GM21360 (cell line): ENCODE data around the gene PRR30.
"Not testable (repeated sequence)": the region's sequence is repeated elsewhere in the genome, so short reads cannot be mapped to it uniquely, and the experiment has no call there.

Source experiments
- ATAC-seq: cut with Tn5 transposase; IDR thresholded peaks from one replicate; pipeline ENCODE4 v1.9.1; 2021; ENCODE audit warnings: mild to moderate bottlenecking, moderate library complexity; ENCODE audit not compliant: unreplicated experiment

Gene PRR30

GRCh38 chr2:27139310-27139709 is at the start of gene PRR30:
TSS of gene PRR30 (minus strand) at chr2:27139410. CDS start at chr2:27138329, 1,081 bp downstream.
- ATAC-seq, result no peak

GRCh38 chr2:27186613-27187345 is 47.6 kb upstream of the PRR30 start:
- no peak for ATAC-seq

GRCh38 chr2:27185331-27186026 is 46.3 kb upstream of the PRR30 start:
- ATAC-seq, result no peak

- no peak for ATAC-seq
Measured at GRCh38 chr2:27184115-27184514, 44.9 kb upstream of the PRR30 start.

- ATAC-seq, result no peak
Measured at GRCh38 chr2:27182346-27182745, 43.1 kb upstream of the PRR30 start.

- no peak for ATAC-seq
Measured at GRCh38 chr2:27179344-27180000, 40.3 kb upstream of the PRR30 start.

GRCh38 chr2:27178469-27178868 is 39.3 kb upstream of the PRR30 start:
- ATAC-seq, result no peak

GRCh38 chr2:27177441-27178351 is 38.5 kb upstream of the PRR30 start:
- no peak for ATAC-seq

- ATAC-seq, result not testable (repeated sequence)
Measured at GRCh38 chr2:27175781-27176180, 36.6 kb upstream of the PRR30 start.

- ATAC-seq, result no peak
Measured at GRCh38 chr2:27175330-27175729, 36.1 kb upstream of the PRR30 start.

GRCh38 chr2:27174638-27175037 is 35.4 kb upstream of the PRR30 start:
- ATAC-seq, result no peak

- no peak for ATAC-seq
Measured at GRCh38 chr2:27171351-27171848, 32.2 kb upstream of the PRR30 start.

GRCh38 chr2:27170581-27171337 is 31.5 kb upstream of the PRR30 start:
- ATAC-seq, result no peak

- ATAC-seq, result no peak
Measured at GRCh38 chr2:27164960-27165763, 26.0 kb upstream of the PRR30 start.

GRCh38 chr2:27162151-27163121 is 23.2 kb upstream of the PRR30 start:
- no peak for ATAC-seq

- ATAC-seq, result no peak
Measured at GRCh38 chr2:27160191-27160590, 21.0 kb upstream of the PRR30 start.

GRCh38 chr2:27159271-27159670 is 20.1 kb upstream of the PRR30 start:
- ATAC-seq, result no peak

- ATAC-seq, result no peak
Measured at GRCh38 chr2:27158468-27158867, 19.3 kb upstream of the PRR30 start.
